GM10847 (cell line): ENCODE results near the gene SCFD2.

ENCODE experiments used
- POLR2A ChIP-seq: IDR thresholded peaks from 2 replicates; pipeline ENCODE4 v1.6.1; 2011; ENCODE audit not compliant: insufficient read length; ENCODE audit errors: extremely low read depth

SCFD2 gene

DNA sequence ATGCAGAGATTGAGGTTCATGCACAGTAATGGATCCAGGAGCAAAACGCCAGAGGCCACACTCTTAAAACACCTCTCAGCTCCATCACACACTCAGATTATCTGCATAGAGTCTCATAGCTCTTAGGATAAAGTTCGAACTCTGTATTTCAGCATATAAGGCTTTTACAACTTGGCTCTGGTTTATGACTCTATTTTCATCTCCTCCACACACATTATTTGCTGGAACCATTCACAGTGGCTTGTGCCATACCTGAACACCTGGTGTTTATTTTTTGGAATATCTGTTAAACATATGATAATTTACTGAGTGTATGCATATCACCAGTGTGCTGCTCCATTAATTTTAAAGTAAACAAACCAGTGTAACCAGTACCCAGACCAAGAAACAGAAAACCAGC, 476.5 kb downstream of the SCFD2 start:
- no peak for TF ChIP-seq POLR2A

- TF ChIP-seq POLR2A: no peak
Measured at GRCh38 chr4:52884994-52885393, 480.9 kb downstream of the SCFD2 start.

DNA sequence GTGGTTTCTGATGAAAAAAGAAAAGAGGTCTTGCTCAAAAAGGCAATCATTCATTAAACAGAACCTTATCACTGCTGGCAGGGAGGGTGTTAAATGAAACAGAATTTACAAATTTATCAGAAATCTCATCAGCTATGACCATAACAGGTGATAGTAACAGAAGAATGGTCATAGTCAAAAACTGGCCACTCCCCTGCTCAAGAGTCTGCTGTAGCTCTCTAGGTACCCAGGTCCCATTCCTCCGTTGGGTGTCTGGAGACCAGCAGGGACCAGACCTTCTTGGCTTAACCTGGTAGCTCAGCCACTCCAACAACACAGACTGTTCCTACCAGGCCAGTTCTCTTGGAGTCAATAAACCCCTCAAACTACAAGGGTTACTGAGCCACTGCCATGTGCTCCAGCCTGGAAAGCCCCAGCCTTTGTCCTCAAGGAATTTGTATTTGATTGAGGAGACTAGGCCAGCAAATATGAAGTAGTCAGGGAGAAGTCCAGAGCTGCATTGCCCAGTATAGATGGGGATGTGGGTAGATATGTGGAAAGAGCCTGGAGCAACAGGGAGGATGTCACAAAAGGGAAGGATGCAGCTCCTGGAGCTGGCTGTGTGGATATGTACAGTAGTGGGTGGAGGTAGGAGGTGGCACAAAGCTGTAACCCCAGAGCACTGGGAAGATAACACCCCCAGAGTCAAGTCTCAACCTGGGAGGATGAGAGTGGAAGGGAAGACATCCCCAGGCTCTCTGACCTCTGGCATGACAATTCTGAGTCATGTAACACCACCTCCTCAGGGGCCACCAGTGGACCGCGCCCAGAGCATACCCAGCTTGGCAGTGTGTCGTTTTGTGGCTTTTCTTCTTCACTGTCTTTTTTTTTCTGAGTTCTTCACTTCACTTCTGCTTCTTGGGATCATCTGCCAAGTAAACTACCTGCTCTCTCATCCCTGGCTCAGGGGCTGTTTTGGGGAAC, 481.9 kb downstream of the SCFD2 start:
- no peak for TF ChIP-seq POLR2A

DNA sequence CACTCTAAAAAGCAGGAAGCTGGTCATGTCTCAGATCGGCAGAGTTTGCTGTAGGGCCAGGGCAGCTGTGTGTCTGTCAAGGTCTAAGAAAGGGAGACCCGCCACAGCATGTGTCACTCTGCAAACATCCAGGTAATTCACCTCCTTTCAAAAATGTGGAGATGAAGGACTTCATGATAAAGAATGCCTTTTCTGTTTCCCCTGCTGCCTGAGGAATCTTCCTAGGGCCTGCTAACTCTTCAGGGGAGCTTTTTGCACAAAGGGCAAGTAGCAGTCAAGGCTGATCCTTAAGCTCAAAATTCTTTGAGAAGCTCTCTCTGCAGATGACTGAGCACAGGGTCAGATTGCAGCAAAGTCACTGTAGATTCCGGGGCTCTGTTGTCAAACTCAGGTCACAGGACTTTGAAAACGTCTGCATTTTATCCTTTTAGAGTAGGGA, 482.7 kb downstream of the SCFD2 start:
- no peak for TF ChIP-seq POLR2A

GRCh38 chr4:52880994-52881393, 484.9 kb downstream of the SCFD2 start:
- no peak for TF ChIP-seq POLR2A

DNA sequence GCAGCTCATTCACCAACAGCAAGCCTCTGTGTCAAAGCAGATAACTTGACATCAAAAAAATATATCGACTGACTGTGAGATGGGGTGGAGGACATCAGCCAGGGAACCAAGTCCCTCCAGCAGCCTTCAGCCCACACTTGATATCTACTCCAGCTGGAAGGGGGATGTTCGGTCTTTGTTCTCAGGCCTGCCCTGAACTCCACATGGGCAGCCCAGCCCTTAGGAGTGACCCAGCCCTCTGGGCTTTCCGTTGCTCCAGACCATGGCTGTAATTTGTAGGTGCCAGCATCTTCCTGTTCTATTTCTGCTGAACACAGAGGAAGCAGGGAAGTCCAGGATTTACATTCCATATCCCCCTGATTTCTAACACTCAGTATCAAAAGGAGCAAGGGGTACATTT, 486.4 kb downstream of the SCFD2 start:
- no peak for TF ChIP-seq POLR2A

GRCh38 chr4:52877694-52878093, 488.2 kb downstream of the SCFD2 start:
- TF ChIP-seq POLR2A: no peak

- no peak for TF ChIP-seq POLR2A
Measured at GRCh38 chr4:52877036-52877435, 488.8 kb downstream of the SCFD2 start.

GRCh38 chr4:52876069-52876468, 489.8 kb downstream of the SCFD2 start:
- no peak for TF ChIP-seq POLR2A

DNA sequence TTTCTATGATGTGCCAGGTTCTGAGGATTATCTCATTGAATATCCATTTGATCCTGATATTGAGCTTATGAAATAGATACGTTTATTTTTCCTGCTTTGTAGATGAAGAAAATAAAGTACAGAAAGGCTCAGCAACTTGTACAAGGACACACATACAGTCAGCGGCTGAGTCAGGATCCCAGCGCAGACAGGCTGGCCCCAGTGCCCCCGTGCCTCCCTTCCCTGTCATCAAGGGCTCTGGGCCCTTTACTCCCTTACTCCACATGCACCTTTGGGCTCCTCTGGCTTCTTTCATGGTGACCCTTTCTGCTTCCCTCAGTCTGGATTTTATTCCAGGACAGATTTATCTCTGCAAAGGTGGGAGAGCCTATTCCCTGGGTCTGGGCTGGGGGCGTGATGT, 490.9 kb downstream of the SCFD2 start:
- no peak for TF ChIP-seq POLR2A

DNA sequence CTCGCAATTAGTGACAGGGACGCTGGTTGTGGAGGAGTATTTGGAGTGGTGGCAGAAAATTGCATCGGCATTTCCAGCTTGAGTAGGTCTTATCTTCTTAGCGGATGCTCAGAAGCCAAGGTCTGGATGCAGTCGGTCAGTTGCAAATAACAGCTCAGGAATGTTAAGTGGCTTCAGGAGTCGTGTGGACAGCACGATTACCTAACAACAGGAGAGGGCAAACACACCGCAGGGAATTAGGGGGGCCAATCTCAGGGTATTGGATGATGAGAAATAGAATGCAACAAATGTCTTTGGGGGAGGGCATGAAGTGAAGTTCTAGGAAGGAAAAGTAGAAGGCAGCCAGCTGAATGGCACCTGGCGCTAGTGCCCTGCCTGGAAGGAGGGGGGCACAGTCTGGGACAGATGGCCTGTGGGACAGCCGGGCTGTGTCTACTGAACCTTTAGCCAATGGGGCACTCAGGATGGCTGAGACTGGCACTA, 492.0 kb downstream of the SCFD2 start:
- no peak for TF ChIP-seq POLR2A

DNA sequence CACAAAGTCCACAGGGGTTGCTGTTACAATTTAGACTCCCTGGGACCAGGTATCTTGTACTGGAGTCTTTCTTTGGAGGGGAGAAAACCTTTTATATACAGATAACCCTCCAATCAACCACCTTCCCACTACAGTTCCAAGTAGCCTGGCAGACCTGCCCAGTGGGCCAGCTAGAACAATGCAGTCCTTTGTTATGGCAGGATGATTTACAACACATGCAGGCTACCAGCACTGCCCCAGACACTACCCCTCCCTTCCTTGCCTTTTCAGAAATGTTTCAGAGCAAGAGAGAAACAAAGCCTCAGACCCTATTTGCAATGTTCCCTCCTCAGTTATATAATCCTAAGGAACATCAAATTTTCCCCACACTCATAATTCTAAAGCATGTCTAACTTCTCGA, 492.7 kb downstream of the SCFD2 start:
- no peak for TF ChIP-seq POLR2A

DNA sequence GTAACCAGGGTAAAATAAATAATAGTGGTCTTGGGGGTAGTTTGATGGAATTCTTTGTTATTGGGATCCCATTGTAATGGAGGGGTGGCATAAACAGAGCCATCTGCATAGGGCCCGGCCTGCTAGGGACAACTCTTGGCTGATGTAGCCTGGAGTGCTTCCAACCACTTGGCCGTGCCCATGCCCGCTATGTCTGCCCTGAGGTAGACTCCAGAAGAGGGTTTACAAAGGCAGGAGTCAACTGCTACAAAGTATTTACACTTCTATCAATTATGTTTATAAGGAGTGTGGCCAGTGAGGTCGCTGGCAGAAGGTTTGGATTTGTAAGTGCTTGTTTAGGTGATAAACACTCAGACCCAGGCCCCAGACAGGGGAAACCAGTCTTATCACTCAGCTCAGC, 495.6 kb downstream of the SCFD2 start:
- no peak for TF ChIP-seq POLR2A

GRCh38 chr4:52869656-52870055, 496.2 kb downstream of the SCFD2 start:
- TF ChIP-seq POLR2A: no peak

GRCh38 chr4:52869196-52869595, 496.7 kb downstream of the SCFD2 start:
- no peak for TF ChIP-seq POLR2A

- TF ChIP-seq POLR2A: no peak
Measured at GRCh38 chr4:52868133-52868532, 497.7 kb downstream of the SCFD2 start.

GRCh38 chr4:52867163-52867562, 498.7 kb downstream of the SCFD2 start:
- TF ChIP-seq POLR2A: no peak

DNA sequence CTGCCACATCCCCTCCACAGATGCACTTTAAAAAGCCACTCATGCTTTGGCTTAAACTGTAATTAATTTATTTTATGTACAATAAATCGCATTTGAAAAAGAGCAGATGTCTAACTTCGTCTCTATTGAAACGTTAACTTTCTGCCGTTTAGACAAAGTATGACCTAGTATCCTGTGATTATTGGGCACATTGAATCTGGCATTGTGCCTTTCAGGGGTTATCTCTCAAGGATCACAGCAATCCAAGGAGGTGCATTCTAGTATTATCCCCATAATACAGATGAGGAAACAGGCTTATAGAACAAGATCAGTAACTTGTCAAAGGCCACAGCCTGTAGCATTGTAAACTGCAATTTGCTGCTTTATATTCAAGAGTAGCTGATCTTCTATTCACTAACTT, 499.1 kb downstream of the SCFD2 start:
- TF ChIP-seq POLR2A: no peak
